Panc1 (cell line): ENCODE results near the gene SAA4. TPM values are rescaled to one million over a fixed set of nuclear protein-coding genes. Genes with fewer than 3 reads are reported as not detected.

Experiments used
- ATAC-seq: fragments of 200-7000 bp; cut with Tn5 transposase; 2 replicates; pipeline ENCODE4 v1.9.1; 2020; ENCODE audit warnings: mild to moderate bottlenecking, moderate library complexity
- BruUV-seq: library from RNA; stranded (reverse); fragments of 400-500 nt; replicated peaks from 2 replicates; lab custom pipeline; 2021; lab: Mats Ljungman, UMichigan
- CTCF ChIA-PET: fragments of 300-600 bp; sonication (Branson Sonifier 250); formaldehyde crosslinking; loops from one replicate; lab custom pipeline; 2022; ENCODE audit warnings: antibody characterized with exemption; lab: Charles Lee
- POLR2A ChIA-PET: fragments of 300-600 bp; sonication (Branson Sonifier 250); formaldehyde crosslinking; loops from one replicate; lab custom pipeline; 2022; ENCODE audit warnings: antibody characterized with exemption; lab: Charles Lee
- DNase-seq: peaks from one replicate; pipeline ENCODE4 v3.0.0-alpha.2; 2010; ENCODE audit warnings: low read depth, low spot score
- H3K27ac ChIP-seq: 2 replicates; pipeline ENCODE4 v1.5.1; 2011; ENCODE audit warnings: mild to moderate bottlenecking, low read length, inconsistent platforms
- H3K27me3 ChIP-seq: fragments of 200-500 bp; sonication (Bioruptor generic); 2 replicates; pipeline ENCODE4 v1.6.0; 2014; ENCODE audit warnings: low read length, inconsistent platforms; ENCODE audit not compliant: control insufficient read depth, insufficient read depth
- H3K36me3 ChIP-seq: fragments of 200-500 bp; sonication (Bioruptor generic); 2 replicates; pipeline ENCODE4 v1.5.1; 2014; ENCODE audit warnings: inconsistent platforms, mild to moderate bottlenecking, low read length, moderate library complexity; ENCODE audit not compliant: control insufficient read depth, insufficient read depth
- H3K4me1 ChIP-seq: 2 replicates; pipeline ENCODE4 v1.5.1; 2011; ENCODE audit warnings: inconsistent platforms, mild to moderate bottlenecking, low read length, moderate library complexity; ENCODE audit not compliant: control insufficient read depth, insufficient read depth
- H3K4me3 ChIP-seq, 2 experiments: 2 replicates each; pipeline ENCODE4 v1.5.1; 2011 to 2012; ENCODE audit warnings: low read depth in 2 of 2, low read length in 2 of 2, mild to moderate bottlenecking in 2 of 2, inconsistent platforms in 1 of 2, moderate library complexity in 1 of 2
- H3K9me3 ChIP-seq: fragments of 200-500 bp; sonication (Bioruptor generic); 2 replicates; pipeline ENCODE4 v1.5.1; 2014; ENCODE audit warnings: low read depth, mild to moderate bottlenecking, inconsistent platforms, low read length, moderate library complexity; ENCODE audit not compliant: control insufficient read depth, insufficient read depth
- CTCF ChIP-seq: fragments of 450-650 bp; IDR thresholded peaks from 2 replicates; pipeline ENCODE4 v1.5.1; 2017; ENCODE audit warnings: mild to moderate bottlenecking
- POLR2AphosphoS5 ChIP-seq: IDR thresholded peaks from 2 replicates; pipeline ENCODE4 v1.6.1; 2012; ENCODE audit warnings: mild to moderate bottlenecking, low read depth, low read length, moderate library complexity
- REST ChIP-seq, 2 experiments: IDR thresholded peaks; 2 replicates each; pipeline ENCODE4 v1.6.1; 2011 to 2012; ENCODE audit warnings: low read depth in 2 of 2, control low read depth in 1 of 2, low read length in 1 of 2, mild to moderate bottlenecking in 1 of 2, moderate library complexity in 1 of 2; ENCODE audit not compliant: insufficient read depth in 1 of 2
- SIN3A ChIP-seq: IDR thresholded peaks from 2 replicates; pipeline ENCODE4 v1.6.1; 2012; ENCODE audit warnings: low read depth, mild to moderate bottlenecking, low read length, moderate library complexity, borderline replicate concordance; ENCODE audit not compliant: insufficient read depth
- TCF7L2 ChIP-seq: IDR thresholded peaks from 2 replicates; pipeline ENCODE4 v1.6.1; 2011; ENCODE audit warnings: mild to moderate bottlenecking, low read depth, low read length, inconsistent platforms
- in situ Hi-C: cut with HindIII; loops from 2 replicates; pipeline ENCODE4 v1.10.0; 2016; ENCODE audit warnings: low sequenced_read_pairs, low pct_unique_long_range_greater_than_20kb
- intact Hi-C: fragments of 100-400 bp; cut with micrococcal nuclease; formaldehyde crosslinking; loops from one replicate; pipeline ENCODE4 v1.10.0; 2022; ENCODE audit not compliant: unreplicated experiment
- total RNA-seq: library from RNA; stranded (reverse); gene quantifications from one replicate; pipeline ENCODE4 v1.2.1, GENCODE V29; 2021; ENCODE audit not compliant: unreplicated experiment

The SAA4 gene
- total RNA-seq, 1 experiment from 2014 or later = not detected

- ATAC-seq (no peak), DNase-seq (no peak)
- no TSS peak for BruUV-seq
- TF ChIP-seq CTCF = no peak
- TF ChIP-seq REST (IDR thresholded peaks at IDR 0.05; ENCODE audit: insufficient read depth in 1 of 2, low read depth in 2 of 2, low read length in 1 of 2) = no peak
- no peak for TF ChIP-seq SIN3A
- no peak for TF ChIP-seq POLR2AphosphoS5
- no peak for TF ChIP-seq TCF7L2
- CTCF ChIA-PET = no interaction called here
- intact Hi-C loops = no loop called here
- Histone ChIP-seq H3K4me3 (no peak overlapping the region), H3K36me3 (no peaks in the 10 kb centered on the region; the same call in 1 of the 2 replicates), H3K27me3 (no peaks in the 10 kb centered on the region), H3K27ac (no peak overlapping the region), H3K9me3 (no peaks in the 10 kb centered on the region), H3K4me1 (no peaks in the 10 kb centered on the region)
- in situ Hi-C loops = no loop called here
- POLR2A ChIA-PET = no interaction called here
Measured at GRCh38 chr11:18277565-18278271, 41.1 kb upstream of the SAA4 start.

- DNase-seq = no peak
- Histone ChIP-seq H3K4me3 (no peak overlapping the region), H3K36me3 (no peaks in the 10 kb centered on the region), H3K4me1 (no peaks in the 10 kb centered on the region), H3K9me3 (no peaks in the 10 kb centered on the region), H3K27ac (no peak overlapping the region), H3K27me3 (no peaks in the 10 kb centered on the region)
- in situ Hi-C loops = no loop called here
- ATAC-seq = no peak
- BruUV-seq = no TSS peak
- CTCF ChIA-PET = no interaction called here
- POLR2A ChIA-PET = no interaction called here
- TF ChIP-seq POLR2AphosphoS5 = no peak
- no peak for TF ChIP-seq REST (IDR thresholded peaks at IDR 0.05; ENCODE audit: insufficient read depth in 1 of 2, low read depth in 2 of 2, low read length in 1 of 2)
- TF ChIP-seq CTCF = no peak
- TF ChIP-seq SIN3A = no peak
- TF ChIP-seq TCF7L2 = no peak
- intact Hi-C loops = no loop called here
Measured at GRCh38 chr11:18271206-18271605, 34.6 kb upstream of the SAA4 start.
